AG10803 (cell line): Measurements from ENCODE around the gene TMED5.
A peak's percentile ranks its signal among the peaks of the same experiment; 100 is the strongest.

Experiments
- DNase-seq: peaks from one replicate; pipeline ENCODE4 v3.0.0; 2010; ENCODE audit warnings: low read depth
- H3K4me3 ChIP-seq: 2 replicates; pipeline ENCODE4 v1.5.1; 2011; ENCODE audit warnings: mild to moderate bottlenecking, low read length, control low read depth
- TF ChIP-seq, protein P1 (sequence below): conservative IDR thresholded peaks from 2 replicates; pipeline ENCODE4 v1.5.1; 2011; ENCODE audit warnings: mild to moderate bottlenecking, low read length, control low read depth, inconsistent platforms

The TMED5 gene

DNA sequence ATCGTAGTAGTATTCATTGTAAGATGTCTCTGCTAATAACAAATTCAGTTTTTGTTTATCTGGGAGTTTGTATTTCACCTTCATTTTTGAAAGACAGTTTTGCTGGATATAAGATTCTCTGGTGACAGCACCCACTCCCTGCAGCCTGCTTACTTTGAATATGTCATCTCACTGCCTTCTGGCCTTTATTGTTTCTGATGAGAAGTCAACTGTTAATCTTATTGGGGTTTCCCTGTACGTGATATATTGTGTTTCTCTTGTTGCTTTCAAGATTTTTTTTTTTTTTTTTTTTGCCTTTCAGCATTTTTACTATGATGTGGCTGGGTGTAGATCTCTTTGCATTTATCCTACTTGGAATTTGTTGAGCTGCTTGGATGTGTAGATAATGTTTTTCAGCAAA lies 71.9 kb downstream of the TMED5 start:
- DNase-seq, result no peak
- H3K4me3 ChIP-seq, result no peak overlapping the region
- TF ChIP-seq, protein P1, sequence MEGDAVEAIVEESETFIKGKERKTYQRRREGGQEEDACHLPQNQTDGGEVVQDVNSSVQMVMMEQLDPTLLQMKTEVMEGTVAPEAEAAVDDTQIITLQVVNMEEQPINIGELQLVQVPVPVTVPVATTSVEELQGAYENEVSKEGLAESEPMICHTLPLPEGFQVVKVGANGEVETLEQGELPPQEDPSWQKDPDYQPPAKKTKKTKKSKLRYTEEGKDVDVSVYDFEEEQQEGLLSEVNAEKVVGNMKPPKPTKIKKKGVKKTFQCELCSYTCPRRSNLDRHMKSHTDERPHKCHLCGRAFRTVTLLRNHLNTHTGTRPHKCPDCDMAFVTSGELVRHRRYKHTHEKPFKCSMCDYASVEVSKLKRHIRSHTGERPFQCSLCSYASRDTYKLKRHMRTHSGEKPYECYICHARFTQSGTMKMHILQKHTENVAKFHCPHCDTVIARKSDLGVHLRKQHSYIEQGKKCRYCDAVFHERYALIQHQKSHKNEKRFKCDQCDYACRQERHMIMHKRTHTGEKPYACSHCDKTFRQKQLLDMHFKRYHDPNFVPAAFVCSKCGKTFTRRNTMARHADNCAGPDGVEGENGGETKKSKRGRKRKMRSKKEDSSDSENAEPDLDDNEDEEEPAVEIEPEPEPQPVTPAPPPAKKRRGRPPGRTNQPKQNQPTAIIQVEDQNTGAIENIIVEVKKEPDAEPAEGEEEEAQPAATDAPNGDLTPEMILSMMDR, result no peak

DNA sequence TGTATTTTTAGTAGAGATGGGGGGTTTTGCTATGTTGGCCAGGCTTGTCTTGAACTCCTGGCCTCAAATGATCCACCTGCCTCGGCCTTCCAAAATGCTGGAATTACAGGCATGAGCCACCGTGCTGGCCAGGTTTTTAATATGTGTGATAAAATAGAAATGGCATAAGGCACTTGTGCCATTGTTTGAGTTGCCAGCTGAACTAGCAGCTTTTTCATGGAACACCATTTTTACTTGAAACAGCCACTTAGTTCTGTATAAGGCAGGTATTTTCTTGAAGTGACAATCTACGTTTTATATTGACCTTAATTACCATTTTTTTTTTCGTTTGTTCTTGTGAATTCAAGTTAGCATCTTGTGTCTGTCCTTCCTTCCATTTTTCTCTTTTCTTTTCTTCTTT lies 72.8 kb downstream of the TMED5 start:
- TF ChIP-seq, protein P1, result no peak
- no peak for DNase-seq

DNA sequence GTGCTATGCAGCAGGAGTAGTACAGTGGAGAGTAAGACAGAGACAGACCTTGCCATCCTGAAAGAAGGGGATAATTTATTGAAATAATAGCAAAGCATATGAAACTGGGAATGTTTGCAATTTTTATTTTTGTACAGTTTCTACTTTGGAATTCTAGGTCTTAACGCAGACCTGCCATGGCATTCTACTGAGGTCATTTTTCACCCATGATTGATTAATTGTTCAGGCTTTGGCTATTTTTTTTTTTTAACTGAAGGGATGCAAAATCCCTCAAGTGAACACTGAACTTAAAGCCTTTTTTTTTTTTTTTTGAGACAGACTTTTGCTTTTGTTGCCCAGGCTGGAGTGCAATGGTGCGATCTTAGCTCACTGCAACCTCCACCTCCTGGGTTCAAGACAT lies 74.0 kb downstream of the TMED5 start:
- peak; percentile 21 for DNase-seq
- TF ChIP-seq, protein P1, result no peak
- H3K4me3 ChIP-seq, result no peak overlapping the region

More for the DNA sequence above, 72.8 kb downstream of the TMED5 start:
- no peak overlapping the region for H3K4me3 ChIP-seq

DNA sequence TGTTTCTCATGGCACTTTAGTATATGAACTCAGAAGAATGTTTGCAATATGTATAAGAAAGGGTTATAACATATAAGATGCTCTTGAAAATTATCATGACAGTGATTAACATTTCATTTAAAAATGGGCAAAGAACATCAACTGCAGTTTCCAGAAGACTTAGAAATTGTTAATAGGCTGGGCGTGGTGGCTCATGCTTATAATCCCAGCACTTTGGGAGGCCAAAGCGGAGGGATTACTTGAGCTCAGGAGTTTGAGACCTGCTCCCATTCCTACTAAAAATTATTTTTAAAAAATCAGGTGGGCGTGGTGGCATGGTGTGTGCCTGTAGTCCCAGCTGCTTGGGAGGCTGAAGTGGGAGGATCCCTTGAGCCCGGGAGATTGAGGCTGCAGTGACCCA lies 78.1 kb downstream of the TMED5 start:
- no peak for DNase-seq
- H3K4me3 ChIP-seq, result no peak overlapping the region
- TF ChIP-seq, protein P1, result no peak
